Measurements from ENCODE around the gene RREB1. TPM values are rescaled to one million over a fixed set of nuclear protein-coding genes. Genes with fewer than 3 reads are reported as not detected.
A peak's percentile ranks its signal among the peaks of the same experiment; 100 is the strongest.
"Not testable (repeated sequence)": the region's sequence is repeated elsewhere in the genome, so short reads cannot be mapped to it uniquely, and the experiment has no call there.

RREB1 gene
- total RNA-seq, 1 donor from 2014 or later: 41.8 TPM

- Histone ChIP-seq H3K4me1 (ENCODE audit: insufficient read depth, low read length) (peaks cover 29% of the 10 kb centered on the region), H3K79me2 (ENCODE audit: insufficient read depth, low read length) (peaks cover 91% of the 10 kb centered on the region), H3K9ac (ENCODE audit: low read length) (peak overlapping the region; percentile 76), H2AFZ (ENCODE audit: low read depth, low read length) (no peak overlapping the region), H3K27me3 (ENCODE audit: insufficient read depth, low read length) (no peaks in the 10 kb centered on the region), H3K4me3 (ENCODE audit: insufficient read depth, low read depth, low read length) (peak overlapping the region; percentile 29), H4K20me1 (ENCODE audit: insufficient read depth, low read length) (peaks cover 84% of the 10 kb centered on the region), H3K36me3 (ENCODE audit: insufficient read depth, low read length) (no peaks in the 10 kb centered on the region), H3K27ac (ENCODE audit: low read depth, low read length) (peak overlapping the region; percentile 88), H3K4me2 (ENCODE audit: low read length) (peak overlapping the region; percentile 80), H3K9me3 (ENCODE audit: insufficient read depth, low read depth, low read length) (no peaks in the 10 kb centered on the region)
- Mint-ChIP-seq H3K9me3 (ENCODE audit: unreplicated experiment) (no peaks in the 10 kb centered on the region), H3K36me3 (ENCODE audit: low read depth, unreplicated experiment) (peaks cover 2% of the 10 kb centered on the region), H3K27ac (ENCODE audit: unreplicated experiment) (peak overlapping the region; percentile 79), H3K27me3 (ENCODE audit: low read depth, unreplicated experiment) (no peaks in the 10 kb centered on the region), H3K4me1 (ENCODE audit: low read depth, unreplicated experiment) (peaks cover 70% of the 10 kb centered on the region), H3K4me3 (ENCODE audit: unreplicated experiment) (no peak overlapping the region)
- TF ChIP-seq CTCF (IDR thresholded peaks at IDR 0.05; ENCODE audit: insufficient read depth, low read depth, low read length) (no peak), EZH2 (IDR thresholded peaks at IDR 0.05; ENCODE audit: insufficient read depth, low read length) (no peak)
- DNase-seq (ENCODE audit: low read depth) (no peak), FAIRE-seq (no peak)
Observed at GRCh38 chr6:7155871-7156579, 48.3 kb downstream of the RREB1 start.

- DNase-seq (ENCODE audit: low read depth): peak; percentile 81
Observed at GRCh38 chr6:7156643-7157278, 49.0 kb downstream of the RREB1 start.

GRCh38 chr6:7157307-7157706 lies 49.5 kb downstream of the RREB1 start:
- H3K9ac ChIP-seq (ENCODE audit: low read length): peak overlapping the region; percentile 48
- not testable (repeated sequence) for H3K9me3 ChIP-seq (ENCODE audit: insufficient read depth, low read depth, low read length); H3K27me3 ChIP-seq (ENCODE audit: insufficient read depth, low read length); FAIRE-seq; DNase-seq (ENCODE audit: low read depth); H3K36me3 ChIP-seq (ENCODE audit: insufficient read depth, low read length); H3K36me3 Mint-ChIP-seq (ENCODE audit: low read depth, unreplicated experiment); H3K27me3 Mint-ChIP-seq (ENCODE audit: low read depth, unreplicated experiment); H2AFZ ChIP-seq (ENCODE audit: low read depth, low read length); H3K4me3 ChIP-seq (ENCODE audit: insufficient read depth, low read depth, low read length); H3K9me3 Mint-ChIP-seq (ENCODE audit: unreplicated experiment)
- peaks cover 86% of the 10 kb centered on the region for H4K20me1 ChIP-seq (ENCODE audit: insufficient read depth, low read length)
- peaks cover 32% of the 10 kb centered on the region for H3K4me1 ChIP-seq (ENCODE audit: insufficient read depth, low read length)
- peaks cover 69% of the 10 kb centered on the region for H3K4me1 Mint-ChIP-seq (ENCODE audit: low read depth, unreplicated experiment)
- peaks cover 91% of the 10 kb centered on the region for H3K79me2 ChIP-seq (ENCODE audit: insufficient read depth, low read length)
- peak overlapping the region; percentile 80 for H3K4me2 ChIP-seq (ENCODE audit: low read length)
- peak overlapping the region; percentile 61 for H3K4me3 Mint-ChIP-seq (ENCODE audit: unreplicated experiment)
- peak overlapping the region; percentile 94 for H3K27ac Mint-ChIP-seq (ENCODE audit: unreplicated experiment)
- H3K27ac ChIP-seq (ENCODE audit: low read depth, low read length): peak overlapping the region; percentile 88

More at GRCh38 chr6:7156643-7157278, 49.0 kb downstream of the RREB1 start:
- no peaks in the 10 kb centered on the region for H3K9me3 Mint-ChIP-seq (ENCODE audit: unreplicated experiment)
- TF ChIP-seq EZH2 (IDR thresholded peaks at IDR 0.05; ENCODE audit: insufficient read depth, low read length) (no peak), CTCF (IDR thresholded peaks at IDR 0.05; ENCODE audit: insufficient read depth, low read depth, low read length) (no peak)
- Histone ChIP-seq H3K9ac (ENCODE audit: low read length) (peak overlapping the region; percentile 76), H3K27ac (ENCODE audit: low read depth, low read length) (peak overlapping the region; percentile 88), H3K4me1 (ENCODE audit: insufficient read depth, low read length) (peaks cover 32% of the 10 kb centered on the region), H4K20me1 (ENCODE audit: insufficient read depth, low read length) (peaks cover 85% of the 10 kb centered on the region), H3K4me2 (ENCODE audit: low read length) (peak overlapping the region; percentile 80), H3K79me2 (ENCODE audit: insufficient read depth, low read length) (peaks cover 91% of the 10 kb centered on the region), H2AFZ (ENCODE audit: low read depth, low read length) (peak overlapping the region; percentile 19), H3K27me3 (ENCODE audit: insufficient read depth, low read length) (no peaks in the 10 kb centered on the region), H3K4me3 (ENCODE audit: insufficient read depth, low read depth, low read length) (peak overlapping the region; percentile 29), H3K36me3 (ENCODE audit: insufficient read depth, low read length) (no peaks in the 10 kb centered on the region), H3K9me3 (ENCODE audit: insufficient read depth, low read depth, low read length) (no peaks in the 10 kb centered on the region)
- H3K4me3 Mint-ChIP-seq (ENCODE audit: unreplicated experiment): no peak overlapping the region
- peaks cover 2% of the 10 kb centered on the region for H3K36me3 Mint-ChIP-seq (ENCODE audit: low read depth, unreplicated experiment)
- peak overlapping the region; percentile 55 for H3K27ac Mint-ChIP-seq (ENCODE audit: unreplicated experiment)
- no peaks in the 10 kb centered on the region for H3K27me3 Mint-ChIP-seq (ENCODE audit: low read depth, unreplicated experiment)
- no peak for FAIRE-seq
- H3K4me1 Mint-ChIP-seq (ENCODE audit: low read depth, unreplicated experiment): peaks cover 72% of the 10 kb centered on the region
